Kidney (tissue), 14 donors: ENCODE data around the gene SHROOM4. TPM values are rescaled to one million over a fixed set of nuclear protein-coding genes. Genes with fewer than 3 reads are reported as not detected.

ENCODE experiments used
- DNase-seq, 5 donors: peaks; one replicate each; pipeline ENCODE4 v3.0.0-alpha.2; 2013 to 2020
- FAIRE-seq: peaks from 2 replicates; lab custom pipeline; 2012; peaks lifted over from hg19 to GRCh38; lab: Jason Lieb, UNC
- H3K27ac ChIP-seq, 2 donors: one replicate each; pipeline ENCODE4 v1.7.0; 2013; ENCODE audit warnings: low read depth in 2 of 2, low read length in 2 of 2, inconsistent platforms in 1 of 2
- H3K27me3 ChIP-seq: one replicate; pipeline ENCODE4 v1.7.1; 2013; ENCODE audit warnings: low read length, inconsistent platforms; ENCODE audit not compliant: control insufficient read depth, insufficient read depth
- H3K36me3 ChIP-seq, 3 donors: one replicate each; pipeline versions ENCODE4 v1.7.0 to v1.7.1; 2013; ENCODE audit warnings: low read length in 3 of 3, control low read depth in 1 of 3, inconsistent platforms in 1 of 3; ENCODE audit not compliant: insufficient read depth in 3 of 3, control insufficient read depth in 2 of 3
- H3K4me1 ChIP-seq, 3 donors: one replicate each; pipeline versions ENCODE4 v1.7.0 to v1.7.1; 2013; ENCODE audit warnings: low read length in 3 of 3, inconsistent platforms in 1 of 3, low read depth in 1 of 3; ENCODE audit not compliant: control insufficient read depth in 2 of 3, insufficient read depth in 2 of 3
- H3K4me3 ChIP-seq, 3 donors: one replicate each; pipeline versions ENCODE4 v1.7.0 to v1.8.1; 2013; ENCODE audit warnings: low read length in 3 of 3, control low read depth in 1 of 3, inconsistent platforms in 1 of 3
- H3K9ac ChIP-seq, 3 donors: one replicate each; pipeline versions ENCODE4 v1.7.0 to v1.7.1; 2013; ENCODE audit warnings: low read length in 3 of 3, control low read depth in 1 of 3, inconsistent platforms in 1 of 3
- H3K9me3 ChIP-seq, 3 donors: one replicate each; pipeline versions ENCODE4 v1.7.0 to v1.7.1; 2013; ENCODE audit warnings: low read length in 3 of 3, control low read depth in 1 of 3, inconsistent platforms in 1 of 3; ENCODE audit not compliant: control insufficient read depth in 2 of 3, insufficient read depth in 1 of 3
- CTCF ChIP-seq: IDR thresholded peaks from 3 replicates; pipeline ENCODE4 v1.5.1; 2012; ENCODE audit warnings: mild to moderate bottlenecking, moderate library complexity, borderline replicate concordance; ENCODE audit not compliant: insufficient read depth; ENCODE audit errors: extremely low read depth
- intact Hi-C: fragments of 100-400 bp; cut with DNase I; formaldehyde crosslinking; loops from one replicate; pipeline ENCODE4 v1.11.1; 2022
- polyA plus RNA-seq: library from polyadenylated mRNA; stranded (reverse); fragments of 350-450 nt; fragmentation: Illumina TruSeq; extraction: RNeasy Lipid Tissue Mini Kit (QIAGEN cat#74804); gene quantifications from one replicate; pipeline ENCODE4 v1.2.3, GENCODE V29; 2014; ENCODE audit warnings: low read depth, low replicate concordance; ENCODE audit not compliant: insufficient read depth
- total RNA-seq: library from RNA; stranded (reverse); fragmentation: NEBNext Ultra II Directional; extraction: Animal tissue kit (Norgen Biotek cat#: 25700); gene quantifications from one replicate; pipeline ENCODE4 v1.2.1, GENCODE V29; 2021
- donor health status: control.
- donor health status: control.
- donor health status: control.
- donor health status: control.
- donor health status: control.
- donor health status: DM: yes; HTN: yes; CAD: no.
- donor health status: Normal renal cell carcinoma (clear cell type).

SHROOM4 gene
- total and polyA plus RNA-seq, 2 donors from 2014 or later = 5.7 to 21.8 TPM

- FAIRE-seq = peak; percentile 62
- intact Hi-C loops = no loop called here
- Histone ChIP-seq H3K36me3 (no peaks in the 10 kb centered on the region), H3K27me3 (no peaks in the 10 kb centered on the region), H3K9ac (no peak overlapping the region), H3K9me3 (no peaks in the 10 kb centered on the region), H3K27ac (no peak overlapping the region), H3K4me3 (no peak overlapping the region), H3K4me1 (no peaks in the 10 kb centered on the region)
- peak; percentile 49 for TF ChIP-seq CTCF
- DNase-seq = peak in 4 of 5 donors; percentile 42 to 85 (median 66)
Measured at GRCh38 chrX:50579955-50580354, 234.0 kb downstream of the SHROOM4 start.

- no peaks in the 10 kb centered on the region for H3K27me3 ChIP-seq
- FAIRE-seq (no peak), DNase-seq (peak in 2 of 5 donors; percentile 61 to 72)
- no peak for TF ChIP-seq CTCF
- no peak overlapping the region for H3K27ac ChIP-seq
- H3K9me3 ChIP-seq = no peaks in the 10 kb centered on the region
- H3K9ac ChIP-seq = no peak overlapping the region
- intact Hi-C loops = no loop called here
- H3K36me3 ChIP-seq = no peaks in the 10 kb centered on the region
- no peak overlapping the region for H3K4me3 ChIP-seq
- H3K4me1 ChIP-seq = no peaks in the 10 kb centered on the region
Measured at GRCh38 chrX:50577326-50577725, 236.7 kb downstream of the SHROOM4 start.

- no peaks in the 10 kb centered on the region for H3K4me1 ChIP-seq
- no peak for TF ChIP-seq CTCF
- DNase-seq (no peak), FAIRE-seq (no peak)
- no peak overlapping the region for H3K9ac ChIP-seq
- H3K4me3 ChIP-seq = no peak overlapping the region
- no peaks in the 10 kb centered on the region for H3K9me3 ChIP-seq
- H3K27ac ChIP-seq = no peak overlapping the region
- intact Hi-C loops = no loop called here
- H3K27me3 ChIP-seq = no peaks in the 10 kb centered on the region
- no peaks in the 10 kb centered on the region for H3K36me3 ChIP-seq
Measured at GRCh38 chrX:50567636-50568035, 246.4 kb downstream of the SHROOM4 start.

GRCh38 chrX:50565718-50566117 is 248.3 kb downstream of the SHROOM4 start:
- intact Hi-C loops = no loop called here
- TF ChIP-seq CTCF = no peak

More at GRCh38 chrX:50565718-50566117, 248.3 kb downstream of the SHROOM4 start:
- Histone ChIP-seq H3K4me3 (no peak overlapping the region), H3K27me3 (no peaks in the 10 kb centered on the region), H3K9me3 (no peaks in the 10 kb centered on the region), H3K4me1 (no peaks in the 10 kb centered on the region), H3K9ac (no peak overlapping the region), H3K36me3 (no peaks in the 10 kb centered on the region), H3K27ac (no peak overlapping the region)
- DNase-seq (no peak), FAIRE-seq (no peak)
